A673 (cell line): Measurements from ENCODE around the gene WDFY4. TPM values are rescaled to one million over a fixed set of nuclear protein-coding genes. Genes with fewer than 3 reads are reported as not detected.

Source experiments
- BruUV-seq: library from RNA; stranded (reverse); fragments of 400-500 nt; replicated peaks from 2 replicates; lab custom pipeline; 2021; lab: Mats Ljungman, UMichigan
- CTCF ChIA-PET: fragments of 300-600 bp; sonication (Branson Sonifier 250); formaldehyde crosslinking; loops from one replicate; lab custom pipeline; 2022; ENCODE audit warnings: antibody characterized with exemption; lab: Charles Lee
- POLR2A ChIA-PET: fragments of 300-600 bp; sonication (Branson Sonifier 250); formaldehyde crosslinking; loops from one replicate; lab custom pipeline; 2022; ENCODE audit warnings: antibody characterized with exemption; ENCODE audit not compliant: low non-redundant PET; lab: Charles Lee
- DNase-seq: peaks from one replicate; pipeline ENCODE4 v3.0.0-alpha.2; 2015; ENCODE audit warnings: low spot score
- H3K27ac ChIP-seq: fragments of 200-600 bp; sonication (generic); 2 replicates; pipeline ENCODE4 v1.5.1; 2016; ENCODE audit warnings: mixed run types, low read depth, mild to moderate bottlenecking, mixed read lengths, antibody characterized with exemption, low read length; ENCODE audit not compliant: poor library complexity, severe bottlenecking
- H3K27me3 ChIP-seq: fragments of 200-600 bp; sonication (generic); replicated peaks from 2 replicates; pipeline ENCODE4 v1.6.1; 2017; ENCODE audit warnings: mixed run types, low read depth, mild to moderate bottlenecking, mixed read lengths, antibody characterized with exemption, low read length; ENCODE audit not compliant: insufficient read depth, poor library complexity
- H3K36me3 ChIP-seq: fragments of 200-600 bp; sonication (generic); 2 replicates; pipeline ENCODE4 v1.6.1; 2016; ENCODE audit warnings: mixed run types, mild to moderate bottlenecking, mixed read lengths, antibody characterized with exemption, low read length; ENCODE audit not compliant: insufficient read depth, poor library complexity, severe bottlenecking
- H3K4me1 ChIP-seq: fragments of 200-600 bp; sonication (generic); 2 replicates; pipeline ENCODE4 v1.6.1; 2017; ENCODE audit warnings: mixed run types, mild to moderate bottlenecking, mixed read lengths, antibody characterized with exemption, low read length; ENCODE audit not compliant: insufficient read depth, poor library complexity, severe bottlenecking
- H3K4me3 ChIP-seq: fragments of 200-600 bp; sonication (generic); 2 replicates; pipeline ENCODE4 v1.5.1; 2016; ENCODE audit warnings: low read depth, mixed run types, mild to moderate bottlenecking, mixed read lengths, low read length; ENCODE audit not compliant: poor library complexity, severe bottlenecking
- H3K9me3 ChIP-seq: fragments of 200-600 bp; sonication (generic); 2 replicates; pipeline ENCODE4 v1.6.1; 2016; ENCODE audit warnings: mixed run types, low read depth, mild to moderate bottlenecking, mixed read lengths, antibody characterized with exemption, low read length; ENCODE audit not compliant: poor library complexity, severe bottlenecking
- CTCF ChIP-seq: fragments of 300-800, 200-600 bp; sonication (generic); conservative IDR thresholded peaks from 2 replicates; pipeline ENCODE4 v1.5.1; 2017; ENCODE audit warnings: low read depth, mild to moderate bottlenecking, antibody characterized with exemption, low read length, moderate library complexity, mixed read lengths
- EZH2 ChIP-seq: fragments of 200-600 bp; sonication (generic); IDR thresholded peaks from 2 replicates; pipeline ENCODE4 v1.6.1; 2017; ENCODE audit warnings: borderline replicate concordance, low read depth, mild to moderate bottlenecking, mixed read lengths, antibody characterized with exemption, low read length; ENCODE audit not compliant: poor library complexity, severe bottlenecking
- intact Hi-C: fragments of 100-400 bp; cut with micrococcal nuclease; formaldehyde crosslinking; loops from one replicate; pipeline ENCODE4 v1.10.0; 2022; ENCODE audit not compliant: unreplicated experiment
- total RNA-seq: library from RNA; stranded (reverse); gene quantifications from 2 replicates; pipeline ENCODE4 v1.2.3, GENCODE V29; 2021

WDFY4 gene
- total RNA-seq, 1 experiment from 2014 or later: not detected

DNA sequence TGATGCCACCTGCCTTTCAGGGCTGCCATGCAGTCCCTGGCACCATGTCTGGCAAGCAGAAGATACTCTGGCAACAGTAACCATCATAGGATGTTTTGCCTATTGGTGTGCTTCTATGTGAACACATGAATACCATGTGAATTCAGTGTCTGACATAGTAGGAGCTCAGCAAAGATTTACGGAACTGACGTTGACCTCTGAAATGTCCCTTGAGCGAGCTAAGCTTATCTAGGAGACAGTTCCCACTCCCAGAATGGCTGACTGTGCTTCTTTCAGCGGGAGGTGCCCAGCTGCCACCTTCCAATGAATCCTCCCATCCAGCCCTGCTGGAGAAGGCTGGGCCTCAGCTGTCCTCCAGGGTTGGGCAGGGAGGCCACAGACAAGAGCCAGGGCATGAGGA is 326.2 kb downstream of the WDFY4 start:
- no peak overlapping the region for H3K4me3 ChIP-seq
- H3K4me1 ChIP-seq: no peaks in the 10 kb centered on the region
- BruUV-seq: no TSS peak
- no peaks in the 10 kb centered on the region for H3K36me3 ChIP-seq
- H3K9me3 ChIP-seq: no peaks in the 10 kb centered on the region
- ChIA-PET CTCF (no interaction called here), POLR2A (no interaction called here)
- TF ChIP-seq CTCF (no peak), EZH2 (no peak)
- H3K27ac ChIP-seq: no peak overlapping the region
- no peaks in the 10 kb centered on the region for H3K27me3 ChIP-seq
- intact Hi-C loops: no loop called here
- no peak for DNase-seq

- ChIA-PET CTCF (no interaction called here), POLR2A (no interaction called here)
- H3K27me3 ChIP-seq: no peaks in the 10 kb centered on the region
- H3K27ac ChIP-seq: no peak overlapping the region
- H3K4me1 ChIP-seq: no peaks in the 10 kb centered on the region
- no TSS peak for BruUV-seq
- TF ChIP-seq EZH2 (no peak), CTCF (no peak)
- no peaks in the 10 kb centered on the region for H3K9me3 ChIP-seq
- no peaks in the 10 kb centered on the region for H3K36me3 ChIP-seq
- H3K4me3 ChIP-seq: no peak overlapping the region
- no peak for DNase-seq
- intact Hi-C loops: no loop called here
These were observed 327.1 kb downstream of the WDFY4 start for GRCh38 chr10:49011756-49012155.

GRCh38 chr10:49012603-49013002 is 327.9 kb downstream of the WDFY4 start:
- Histone ChIP-seq H3K9me3 (no peaks in the 10 kb centered on the region), H3K36me3 (no peaks in the 10 kb centered on the region), H3K4me1 (no peaks in the 10 kb centered on the region), H3K4me3 (no peak overlapping the region), H3K27me3 (no peaks in the 10 kb centered on the region), H3K27ac (no peak overlapping the region)
- no peak for DNase-seq
- POLR2A ChIA-PET: no interaction called here
- no peak for TF ChIP-seq CTCF
- no TSS peak for BruUV-seq
- CTCF ChIA-PET: no interaction called here
- intact Hi-C loops: no loop called here
